NCI-H526 (cell line): Measurements from ENCODE around the gene TM4SF1.
A peak's percentile ranks its signal among the peaks of the same experiment; 100 is the strongest.
"Not testable (repeated sequence)": the region's sequence is repeated elsewhere in the genome, so short reads cannot be mapped to it uniquely, and the experiment has no call there.

Experiments
- DNase-seq, 2 experiments: peaks; one replicate each; lab custom pipeline; 2025; lab: John Stamatoyannopoulos, UW

TM4SF1 gene

DNA sequence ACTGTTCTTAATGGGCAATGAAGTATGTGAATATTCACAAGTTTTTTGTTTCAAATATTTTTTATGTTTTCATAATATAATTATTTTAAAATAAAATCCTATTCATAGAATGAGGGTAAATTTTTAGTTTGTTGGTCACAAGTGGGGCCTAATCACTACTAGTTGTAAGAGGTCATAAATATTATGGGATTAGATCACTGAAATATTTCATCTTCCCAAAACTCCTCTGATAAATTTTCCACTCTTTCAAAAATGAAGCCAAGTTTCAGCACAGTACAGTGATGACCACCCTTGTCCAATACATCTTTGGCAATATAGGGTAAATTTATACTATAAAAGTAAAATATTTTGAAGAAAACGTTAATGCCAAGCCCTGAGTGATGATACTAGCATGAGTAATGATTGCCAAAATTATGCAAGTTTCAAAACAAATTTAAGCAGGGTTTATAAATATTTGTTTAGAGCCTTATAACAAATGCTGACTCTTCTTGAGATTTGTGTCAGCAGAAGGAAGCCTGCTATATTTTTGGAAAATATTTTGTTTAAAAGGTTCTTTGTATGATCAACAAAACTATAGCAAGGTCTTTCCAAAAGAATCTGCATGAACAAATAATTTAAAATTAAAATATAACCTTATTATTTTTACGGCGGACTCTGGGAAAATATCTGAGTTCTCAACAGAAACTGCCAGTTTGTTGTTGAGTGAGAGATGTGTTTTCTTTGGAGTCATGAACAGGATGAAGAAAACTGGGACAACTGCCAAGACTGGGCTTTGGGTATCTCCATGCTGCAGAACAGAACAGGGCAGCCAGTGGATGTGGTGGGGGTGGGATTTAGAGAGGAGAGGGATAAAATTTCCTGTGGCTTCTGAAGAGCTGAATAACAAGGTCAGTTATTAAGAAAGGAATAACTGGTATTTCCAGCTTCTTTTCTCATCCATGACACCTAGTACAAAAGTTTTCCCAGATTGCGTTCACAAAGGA lies 17.9 kb upstream of the TM4SF1 start:
- DNase-seq = no peak

- peak; percentile 77 to 92 for DNase-seq
These were observed 16.1 kb upstream of the TM4SF1 start for GRCh38 chr3:149393345-149394160.

DNA sequence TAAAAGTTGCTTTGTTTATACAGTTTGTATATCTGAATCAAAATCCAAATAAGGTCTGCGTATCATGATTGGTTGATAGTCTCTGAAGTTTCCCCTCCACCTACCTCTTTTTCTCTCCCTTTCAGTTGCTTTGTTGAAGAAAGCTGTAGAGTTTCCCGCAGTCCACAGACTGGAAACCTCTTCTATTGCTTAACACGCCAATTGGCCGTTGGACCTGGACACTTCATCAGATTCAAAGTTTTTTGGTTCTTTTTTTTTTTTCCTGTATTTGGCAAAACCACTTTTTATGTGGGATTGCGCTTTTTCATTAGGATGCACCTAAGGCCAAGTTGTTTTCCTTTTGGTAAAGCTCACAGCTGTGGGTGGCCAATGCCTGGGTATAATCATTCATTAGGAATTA lies 14.5 kb upstream of the TM4SF1 start:
- DNase-seq = no peak

DNA sequence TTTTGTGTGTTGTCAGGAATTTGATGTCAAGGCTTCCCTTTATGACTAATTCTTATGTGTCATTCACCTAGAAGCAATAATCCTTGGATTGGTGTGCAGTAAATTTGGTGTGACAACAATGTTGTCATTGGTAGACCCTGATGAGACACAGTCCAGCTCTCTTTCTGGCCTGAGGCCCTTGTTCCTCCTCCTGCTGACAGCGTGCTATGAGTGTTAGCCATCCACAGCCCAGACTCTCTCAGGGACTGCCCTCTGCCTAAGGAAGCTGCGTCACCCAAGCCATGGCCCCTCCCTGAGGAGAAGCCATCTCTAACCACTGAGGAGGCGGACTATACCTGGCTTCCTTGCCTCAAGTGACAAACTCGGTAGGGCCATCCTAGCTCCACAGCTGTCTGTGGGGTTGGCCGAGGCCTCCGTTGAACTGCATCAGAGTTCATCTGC lies 13.3 kb upstream of the TM4SF1 start:
- no peak for DNase-seq

DNA sequence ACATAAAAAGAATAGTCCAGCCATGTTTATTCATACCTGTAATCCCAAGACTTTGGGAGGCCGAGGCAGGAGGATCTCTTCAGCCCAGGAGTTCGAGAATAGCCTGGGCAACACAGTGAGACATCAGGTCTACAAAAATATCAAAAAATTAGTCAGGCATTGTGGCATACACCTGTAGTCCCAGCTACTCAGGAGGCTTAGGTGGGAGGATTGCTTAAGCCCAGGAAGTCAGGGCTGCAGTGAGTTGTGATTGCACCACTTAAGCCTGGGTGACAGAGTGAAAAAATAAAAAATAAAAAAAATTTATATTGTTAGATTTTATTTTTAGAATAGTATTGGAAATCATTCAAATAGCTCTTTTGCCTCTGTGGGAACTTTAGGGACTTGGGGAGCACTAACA lies 12.8 kb upstream of the TM4SF1 start:
- DNase-seq = no peak

DNA sequence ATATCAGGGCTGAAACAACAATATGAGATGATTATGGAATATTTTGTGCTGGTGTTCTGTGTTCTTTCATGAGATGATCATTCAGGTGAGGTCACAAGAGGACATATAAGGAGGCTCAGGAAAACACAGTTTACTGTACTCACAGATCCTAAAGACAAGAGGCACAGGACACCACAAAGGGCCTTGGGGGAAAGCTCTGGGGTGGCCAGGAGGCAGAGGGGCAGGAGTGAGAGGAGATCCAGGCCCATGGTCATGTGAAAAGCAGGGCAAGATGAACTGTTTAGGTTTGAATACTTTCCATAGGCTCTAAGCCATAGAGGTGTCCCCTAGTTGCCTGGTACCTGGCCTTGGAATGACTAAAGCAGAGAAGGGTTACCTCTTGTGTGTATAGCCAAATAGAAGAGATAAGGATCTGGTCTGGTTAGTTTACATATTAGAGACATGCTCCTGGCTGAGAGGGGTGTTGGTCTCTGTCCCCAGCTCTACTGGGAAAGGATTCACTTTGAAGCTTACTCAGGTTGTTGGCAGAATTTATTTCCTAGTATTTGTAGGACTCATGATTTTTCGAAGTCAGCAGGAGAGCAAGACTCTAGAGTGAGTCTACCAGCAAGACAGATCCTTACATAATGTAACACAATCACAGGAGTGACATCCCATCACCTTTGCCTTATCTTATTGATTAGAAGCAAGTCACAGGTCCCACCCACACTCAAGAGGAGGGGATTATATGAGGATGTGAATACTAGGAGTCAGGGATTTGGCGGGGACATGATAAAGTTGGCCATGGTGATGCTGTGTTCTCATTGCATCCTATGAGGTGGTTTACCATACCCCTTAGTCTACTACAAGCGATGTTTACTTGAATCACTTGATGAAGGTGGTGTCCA lies 11.3 kb upstream of the TM4SF1 start:
- DNase-seq = peak; percentile 98

GRCh38 chr3:149388001-149388440 lies 10.6 kb upstream of the TM4SF1 start:
- DNase-seq = peak; percentile 41 to 50

- no peak for DNase-seq
These were observed 8.8 kb upstream of the TM4SF1 start for GRCh38 chr3:149386299-149386606.

DNA sequence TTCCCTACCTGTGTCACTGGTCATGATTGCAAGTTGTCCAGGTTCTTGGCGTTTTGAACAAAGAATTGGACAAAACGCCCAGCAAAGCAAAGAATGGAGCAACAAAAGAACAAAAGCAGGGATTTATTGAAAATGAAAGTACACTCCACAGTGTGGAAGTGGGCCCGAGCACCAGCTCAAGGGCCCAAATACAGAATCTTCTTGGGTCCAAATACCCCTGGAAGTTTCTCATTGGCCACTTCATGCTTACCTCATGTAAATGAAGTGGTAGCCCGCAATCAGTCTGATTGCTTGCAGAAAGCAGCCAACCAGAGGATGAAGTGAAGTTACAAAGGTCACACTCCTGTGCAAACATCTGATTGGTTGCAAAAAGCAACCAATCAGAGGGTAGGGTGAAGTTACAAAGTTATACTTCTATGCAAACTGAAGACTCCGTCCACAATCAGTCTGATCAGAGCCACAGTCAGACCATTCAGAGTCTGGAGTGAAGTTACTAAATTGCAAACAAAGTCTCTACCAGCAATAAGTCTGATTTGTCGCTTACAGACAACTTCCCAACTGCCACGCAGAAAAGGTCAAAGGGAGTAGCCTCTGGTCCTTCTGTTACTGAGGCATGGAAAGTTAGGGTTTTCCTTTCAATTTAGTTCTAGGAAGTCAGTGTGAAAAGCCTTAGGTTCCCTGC lies 8.3 kb upstream of the TM4SF1 start:
- DNase-seq = no peak

DNA sequence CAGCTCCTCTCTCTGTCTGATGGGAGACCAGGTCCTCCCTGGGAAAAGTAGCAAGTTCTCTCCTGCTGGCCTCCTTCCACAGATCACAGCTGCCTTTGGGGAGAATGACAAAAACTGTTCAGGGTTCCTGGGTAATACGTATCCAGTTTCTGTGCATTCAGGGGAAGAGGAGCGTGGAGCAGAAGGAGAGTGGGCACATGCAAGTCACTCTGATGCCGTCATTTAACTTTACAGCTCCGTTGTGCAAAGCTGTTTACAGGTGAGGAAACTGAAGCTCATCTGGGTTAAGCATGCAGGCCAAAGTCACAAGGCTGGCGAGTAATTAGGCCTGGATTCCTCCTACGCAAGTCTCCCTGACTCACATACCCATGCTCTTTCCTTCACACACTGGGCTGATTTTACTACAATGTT lies 7.5 kb upstream of the TM4SF1 start:
- DNase-seq = no peak

GRCh38 chr3:149384167-149384566 lies 6.7 kb upstream of the TM4SF1 start:
- DNase-seq = no peak

GRCh38 chr3:149383703-149384102 lies 6.3 kb upstream of the TM4SF1 start:
- DNase-seq = no peak

- DNase-seq = no peak
These were observed 5.1 kb upstream of the TM4SF1 start for GRCh38 chr3:149382518-149382917.

GRCh38 chr3:149382101-149382467 lies 4.6 kb upstream of the TM4SF1 start:
- DNase-seq = no peak

DNA sequence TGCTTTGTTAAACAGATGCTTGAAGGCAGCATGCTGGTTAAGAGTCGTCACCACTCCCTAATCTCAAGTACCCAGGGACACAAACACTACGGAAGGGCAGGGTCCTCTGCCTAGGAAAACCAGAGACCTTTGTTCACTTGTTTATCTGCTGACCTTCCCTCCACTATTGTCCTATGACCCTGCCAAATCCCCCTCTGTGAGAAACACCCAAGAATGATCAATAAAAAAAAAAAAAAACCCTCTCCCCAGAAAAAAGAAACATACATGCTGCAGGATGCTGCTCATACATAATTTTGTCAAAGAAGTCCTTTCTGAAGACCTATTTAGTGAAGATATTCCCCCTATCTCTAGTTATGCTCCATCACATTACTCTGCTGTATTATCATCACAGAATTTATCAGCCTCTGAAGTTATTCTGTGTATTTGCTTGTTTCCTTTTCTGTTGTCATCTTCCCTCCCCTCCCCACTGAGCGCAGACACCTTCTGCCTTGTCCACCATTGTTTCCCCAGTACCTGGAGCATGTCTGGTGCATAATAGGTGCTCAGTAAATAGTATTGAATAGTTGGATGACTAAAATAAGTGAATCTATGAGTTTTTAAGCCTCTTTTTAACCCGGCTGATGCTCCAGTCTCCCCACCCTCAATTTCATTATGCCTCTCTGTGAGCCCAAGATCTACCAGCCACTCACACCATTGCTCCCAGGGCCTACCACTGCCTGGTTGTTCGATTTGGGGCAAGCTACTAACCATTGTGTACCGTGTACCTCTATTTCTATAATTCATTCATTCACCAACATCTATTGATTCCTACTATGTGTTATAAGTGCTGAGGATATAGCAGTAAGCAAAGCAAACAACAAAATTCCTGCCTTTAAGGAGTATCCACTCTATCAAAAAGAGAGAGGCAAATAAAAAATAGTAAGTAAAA lies 4.0 kb upstream of the TM4SF1 start:
- no peak for DNase-seq

DNA sequence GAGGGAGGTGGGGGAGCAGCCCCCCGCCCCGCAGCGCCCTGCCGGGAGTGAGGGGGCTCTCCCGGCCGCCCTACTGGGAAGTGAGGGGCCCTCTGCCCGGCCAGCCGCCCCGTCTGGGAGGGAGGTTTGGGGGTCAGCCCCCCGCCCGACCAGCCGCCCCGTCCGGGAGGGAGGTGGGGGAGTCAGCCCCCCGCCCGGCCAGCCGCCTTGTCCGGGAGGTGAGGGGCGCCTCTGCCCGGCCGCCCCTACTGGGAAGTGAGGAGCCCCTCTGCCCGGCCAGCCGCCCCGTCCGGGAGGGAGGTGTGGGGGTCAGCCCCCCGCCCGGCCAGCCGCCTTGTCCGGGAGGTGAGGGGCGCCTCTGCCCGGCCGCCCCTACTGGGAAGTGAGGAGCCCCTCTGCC lies 2.8 kb upstream of the TM4SF1 start:
- not testable (repeated sequence) for DNase-seq

GRCh38 chr3:149378478-149379309 lies 1.2 kb upstream of the TM4SF1 start:
- DNase-seq = no peak

DNA sequence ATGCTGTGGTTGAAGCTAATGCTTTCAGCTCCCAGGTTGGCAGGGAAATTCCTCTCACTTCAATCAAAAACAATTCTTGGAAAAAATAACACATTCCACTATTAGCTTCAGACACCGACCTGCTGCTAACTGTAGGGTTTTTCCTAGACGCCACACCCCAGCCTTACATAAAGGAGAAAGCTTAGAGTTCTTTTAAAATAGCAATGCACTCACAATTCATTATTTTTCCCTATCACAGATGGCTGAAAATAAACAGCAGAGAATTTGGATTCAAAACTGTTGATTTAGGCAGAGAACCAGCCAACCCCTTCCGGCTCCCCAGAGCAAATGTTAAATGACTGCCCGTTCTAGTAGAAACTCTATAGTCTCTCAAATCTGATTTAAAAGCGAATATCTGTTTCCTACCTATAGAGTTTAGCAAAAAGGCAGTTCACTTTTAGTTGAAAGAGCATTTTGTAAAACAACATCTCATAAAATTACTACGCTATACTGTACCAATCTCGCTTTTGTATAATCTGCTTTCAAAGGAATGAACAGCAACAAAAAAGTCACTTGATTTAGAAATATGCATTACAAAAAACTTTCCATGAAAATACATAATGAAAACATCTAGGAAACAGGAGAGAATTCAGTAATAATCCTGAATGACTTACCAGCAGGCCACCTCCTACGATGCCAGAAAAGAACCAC lies 586 bp downstream of the TM4SF1 start:
- DNase-seq = no peak
